ENCODE results near the gene ANKRD11. TPM values are rescaled to one million over a fixed set of nuclear protein-coding genes. Genes with fewer than 3 reads are reported as not detected.

The ANKRD11 gene
- total RNA-seq, 1 experiment from 2014 or later = 297 TPM

- intact Hi-C loops (cut with micrococcal nuclease; ENCODE audit: unreplicated experiment) = no loop called here
- POLR2A ChIA-PET = no interaction called here
- CTCF ChIA-PET = no interaction called here
Observed at GRCh38 chr16:89326721-89327120, 163.6 kb downstream of the ANKRD11 start.

GRCh38 chr16:89325861-89326471 is 164.4 kb downstream of the ANKRD11 start:
- BruUV-seq (replicated peaks) = no TSS peak
- no peak overlapping the region for H3K4me3 Mint-ChIP-seq (ENCODE audit: unreplicated experiment)
- peaks cover 53% of the 10 kb centered on the region for H3K4me1 Mint-ChIP-seq (ENCODE audit: low read depth, unreplicated experiment)
- ChIA-PET CTCF (no interaction called here), POLR2A (no interaction called here)
- DNase-seq = peak in 1 of 2 experiments; percentile 34
- no peaks in the 10 kb centered on the region for H3K27me3 Mint-ChIP-seq (ENCODE audit: insufficient read depth, unreplicated experiment)
- H3K36me3 Mint-ChIP-seq (ENCODE audit: insufficient read depth, unreplicated experiment) = peaks cover 83% of the 10 kb centered on the region
- intact Hi-C loops (cut with micrococcal nuclease; ENCODE audit: unreplicated experiment) = no loop called here
- no peak overlapping the region for H3K4me3 ChIP-seq (ENCODE audit: low read depth, low read length)
- H3K27me3 ChIP-seq (replicated peaks; ENCODE audit: control insufficient read depth, insufficient read depth, low read length) = no peaks in the 10 kb centered on the region
- H3K4me1 ChIP-seq = peaks cover 45% of the 10 kb centered on the region
- H3K36me3 ChIP-seq (ENCODE audit: control insufficient read depth, insufficient read depth, low read length) = no peaks in the 10 kb centered on the region
- no peak for TF ChIP-seq CTCF (IDR thresholded peaks at IDR 0.05; ENCODE audit: insufficient read depth in 1 of 2, low read depth in 1 of 2, low read length in 1 of 2, severe bottlenecking in 1 of 2, unreplicated experiment in 1 of 2)
- no peaks in the 10 kb centered on the region for H3K9me3 ChIP-seq
- H3K27ac Mint-ChIP-seq (ENCODE audit: unreplicated experiment) = peak overlapping the region; percentile 72
- H3K9me3 Mint-ChIP-seq (ENCODE audit: unreplicated experiment) = no peaks in the 10 kb centered on the region

More at GRCh38 chr16:89326721-89327120, 163.6 kb downstream of the ANKRD11 start:
- no peaks in the 10 kb centered on the region for H3K27me3 Mint-ChIP-seq (ENCODE audit: insufficient read depth, unreplicated experiment)
- peak overlapping the region; percentile 72 for H3K27ac Mint-ChIP-seq (ENCODE audit: unreplicated experiment)
- H3K4me3 ChIP-seq (ENCODE audit: low read depth, low read length) = no peak overlapping the region
- TF ChIP-seq CTCF (IDR thresholded peaks at IDR 0.05; ENCODE audit: insufficient read depth in 1 of 2, low read depth in 1 of 2, low read length in 1 of 2, severe bottlenecking in 1 of 2, unreplicated experiment in 1 of 2) = no peak
- peak in 1 of 2 experiments; percentile 33 for DNase-seq
- no peaks in the 10 kb centered on the region for H3K27me3 ChIP-seq (replicated peaks; ENCODE audit: control insufficient read depth, insufficient read depth, low read length)
- no peaks in the 10 kb centered on the region for H3K36me3 ChIP-seq (ENCODE audit: control insufficient read depth, insufficient read depth, low read length)
- no TSS peak for BruUV-seq (replicated peaks)
- no peaks in the 10 kb centered on the region for H3K9me3 ChIP-seq
- H3K4me1 Mint-ChIP-seq (ENCODE audit: low read depth, unreplicated experiment) = peaks cover 50% of the 10 kb centered on the region
- peaks cover 41% of the 10 kb centered on the region for H3K4me1 ChIP-seq
- H3K4me3 Mint-ChIP-seq (ENCODE audit: unreplicated experiment) = no peak overlapping the region
- no peaks in the 10 kb centered on the region for H3K9me3 Mint-ChIP-seq (ENCODE audit: unreplicated experiment)
- H3K36me3 Mint-ChIP-seq (ENCODE audit: insufficient read depth, unreplicated experiment) = peaks cover 85% of the 10 kb centered on the region

GRCh38 chr16:89324056-89325010 is 166.0 kb downstream of the ANKRD11 start:
- Histone ChIP-seq H3K9me3 (no peaks in the 10 kb centered on the region), H3K4me3 (ENCODE audit: low read depth, low read length) (no peak overlapping the region), H3K27me3 (replicated peaks; ENCODE audit: control insufficient read depth, insufficient read depth, low read length) (no peaks in the 10 kb centered on the region), H3K4me1 (peaks cover 62% of the 10 kb centered on the region), H3K36me3 (ENCODE audit: control insufficient read depth, insufficient read depth, low read length) (no peaks in the 10 kb centered on the region)
- peak overlapping the region; percentile 72 for H3K27ac Mint-ChIP-seq (ENCODE audit: unreplicated experiment)
- intact Hi-C loops (cut with micrococcal nuclease; ENCODE audit: unreplicated experiment) = no loop called here
- BruUV-seq (replicated peaks) = no TSS peak
- peaks cover 53% of the 10 kb centered on the region for H3K4me1 Mint-ChIP-seq (ENCODE audit: low read depth, unreplicated experiment)
- no peaks in the 10 kb centered on the region for H3K9me3 Mint-ChIP-seq (ENCODE audit: unreplicated experiment)
- peaks cover 93% of the 10 kb centered on the region for H3K36me3 Mint-ChIP-seq (ENCODE audit: insufficient read depth, unreplicated experiment)
- ChIA-PET POLR2A (no interaction called here), CTCF (no interaction called here)
- TF ChIP-seq CTCF (IDR thresholded peaks at IDR 0.05; ENCODE audit: insufficient read depth in 1 of 2, low read depth in 1 of 2, low read length in 1 of 2, severe bottlenecking in 1 of 2, unreplicated experiment in 1 of 2) = no peak
- no peak overlapping the region for H3K4me3 Mint-ChIP-seq (ENCODE audit: unreplicated experiment)
- no peaks in the 10 kb centered on the region for H3K27me3 Mint-ChIP-seq (ENCODE audit: insufficient read depth, unreplicated experiment)
- DNase-seq = no peak

Data from Caco-2 (cell line).